K562 (cell line): ENCODE data around the gene SCN8A. TPM values are rescaled to one million over a fixed set of nuclear protein-coding genes. Genes with fewer than 3 reads are reported as not detected.
A peak's percentile ranks its signal among the peaks of the same experiment; 100 is the strongest.

Source experiments
- ATAC-seq: fragments of 200-7000 bp; cut with Tn5 transposase; 3 replicates; pipeline ENCODE4 v1.9.1; 2020; ENCODE audit warnings: moderate library complexity
- BruUV-seq: library from RNA; stranded (reverse); fragments of 400-500 nt; replicated peaks from 2 replicates; lab custom pipeline; 2021; lab: Mats Ljungman, UMichigan
- CTCF ChIA-PET: fragments of 300-600 bp; formaldehyde crosslinking; extraction: SDS; loops from one replicate; lab custom pipeline; 2021; ENCODE audit warnings: low intra/inter-chr PET ratio; lab: Yijun Ruan, JAX
- POLR2A ChIA-PET: fragments of 300-600, 350-650 bp; sonication (Branson Sonifier 250); formaldehyde crosslinking; extraction: SDS; loops from one replicate; lab custom pipeline; 2021; ENCODE audit warnings: antibody characterized with exemption, inconsistent platforms; lab: Yijun Ruan, JAX
- DNase-seq, 4 experiments: peaks; one replicate each; pipeline versions ENCODE4 v3.0.0 to v3.0.0-alpha.2; 2011 to 2018; ENCODE audit warnings: low spot score in 3 of 4, mixed read lengths in 3 of 4; ENCODE audit errors: extremely low read depth in 1 of 4
- FAIRE-seq: peaks from 2 replicates; lab custom pipeline; 2011; peaks lifted over from hg19 to GRCh38; lab: Jason Lieb, UNC
- H2AFZ ChIP-seq: 2 replicates; pipeline ENCODE4 v1.6.0; 2011; ENCODE audit warnings: low read depth, low read length, control low read depth, inconsistent platforms
- H3K27ac ChIP-seq: fragments of 200-600 bp; 3 replicates; pipeline ENCODE4 v1.8.0; 2011; ENCODE audit warnings: low read depth, mild to moderate bottlenecking, control low read depth, inconsistent platforms, low read length, moderate library complexity, mixed read lengths; ENCODE audit errors: extremely low read depth
- H3K27me3 ChIP-seq, 2 experiments: fragments of 300-600 bp in 1 of 2; 2 replicates in 1 of 2; 3 replicates in 1 of 2; pipeline versions ENCODE4 v1.6.0 to v1.8.0; 2011; ENCODE audit warnings: inconsistent platforms in 2 of 2, low read length in 2 of 2, mild to moderate bottlenecking in 1 of 2, mixed read lengths in 1 of 2, moderate library complexity in 1 of 2; ENCODE audit not compliant: control insufficient read depth in 2 of 2, insufficient read depth in 2 of 2
- H3K36me3 ChIP-seq: fragments of 300-600 bp; 3 replicates; pipeline ENCODE4 v1.8.0; 2011; ENCODE audit warnings: mild to moderate bottlenecking, low read length, inconsistent platforms; ENCODE audit not compliant: control insufficient read depth, insufficient read depth
- H3K4me1 ChIP-seq, 2 experiments: fragments of 200-600 bp in 1 of 2; replicated peaks in 1 of 2; 2 replicates in 1 of 2; 3 replicates in 1 of 2; pipeline versions ENCODE4 v1.5.1 to v1.8.0; 2011; ENCODE audit warnings: inconsistent platforms in 2 of 2, low read length in 2 of 2, mild to moderate bottlenecking in 1 of 2, mixed read lengths in 1 of 2, moderate library complexity in 1 of 2; ENCODE audit not compliant: control insufficient read depth in 2 of 2, insufficient read depth in 2 of 2
- H3K4me2 ChIP-seq: 2 replicates; pipeline ENCODE4 v1.6.1; 2011; ENCODE audit warnings: low read length, control low read depth, inconsistent platforms, mixed read lengths; ENCODE audit not compliant: insufficient read depth
- H3K4me3 ChIP-seq: fragments of 200-600 bp; sonication (generic), shearing (Covaris generic); 2 replicates; pipeline ENCODE4 v1.5.1; 2016; ENCODE audit warnings: control low read depth, inconsistent platforms
- H3K79me2 ChIP-seq: fragments of 200-600 bp; 3 replicates; pipeline ENCODE4 v1.8.0; 2011; ENCODE audit warnings: low read length, inconsistent platforms; ENCODE audit not compliant: control insufficient read depth, insufficient read depth
- H3K9ac ChIP-seq, 2 experiments: 2 replicates each; pipeline versions ENCODE4 v1.6.0 to v1.6.1; 2011; ENCODE audit warnings: low read depth in 2 of 2, low read length in 2 of 2, control low read depth in 1 of 2, inconsistent platforms in 1 of 2, mild to moderate bottlenecking in 1 of 2, mixed read lengths in 1 of 2; ENCODE audit not compliant: insufficient read depth in 1 of 2
- H3K9me1 ChIP-seq: one replicate; pipeline ENCODE4 v1.6.0; 2011; ENCODE audit warnings: inconsistent platforms, mild to moderate bottlenecking, low read length, moderate library complexity; ENCODE audit not compliant: control insufficient read depth, insufficient read depth
- H3K9me3 ChIP-seq: replicated peaks from 2 replicates; pipeline ENCODE4 v1.5.1; 2011; ENCODE audit warnings: low read depth, low read length, inconsistent platforms; ENCODE audit not compliant: control insufficient read depth, insufficient read depth
- H4K20me1 ChIP-seq: replicated peaks from 2 replicates; pipeline ENCODE4 v1.6.1; 2011; ENCODE audit warnings: low read length, inconsistent platforms, mixed read lengths; ENCODE audit not compliant: control insufficient read depth, insufficient read depth
- DDX20 ChIP-seq: fragments of 450-650 bp; IDR thresholded peaks from 2 replicates; pipeline ENCODE4 v1.6.1; 2016; ENCODE audit warnings: missing genetic modification characterization, low read depth, mild to moderate bottlenecking, missing compliant biosample characterization, moderate library complexity
- ETV6 ChIP-seq, 3 experiments: fragments of 150-350 bp in 1 of 3; sonication (generic) in 1 of 3; formaldehyde crosslinking in 1 of 3; IDR thresholded peaks; 2 replicates each; pipeline versions ENCODE4 v1.6.1 to v1.8.0; 2014 to 2022; ENCODE audit warnings: borderline replicate concordance in 2 of 3, low read depth in 2 of 3, antibody characterized with exemption in 1 of 3, low read length in 1 of 3, mild to moderate bottlenecking in 1 of 3, missing genetic modification reagents in 1 of 3
- GATAD2A ChIP-seq: fragments of 450-650 bp; IDR thresholded peaks from 2 replicates; pipeline ENCODE4 v1.6.1; 2017
- HMGN3 ChIP-seq: IDR thresholded peaks from 2 replicates; pipeline ENCODE4 v1.6.1; 2011; ENCODE audit warnings: borderline replicate concordance, low read depth, mild to moderate bottlenecking, mixed read lengths, low read length; ENCODE audit not compliant: insufficient read length; ENCODE audit errors: extremely low read depth
- NCOA1 ChIP-seq: fragments of 450-650 bp; IDR thresholded peaks from 2 replicates; pipeline ENCODE4 v1.6.1; 2016; ENCODE audit warnings: low read depth
- ZNF165 ChIP-seq: fragments of 250-450 bp; sonication (Bioruptor Pico); IDR thresholded peaks from 2 replicates; pipeline ENCODE4 v1.4.0; 2020; ENCODE audit warnings: borderline replicate concordance
- WGBS: fragments of 100-300 bp; shearing (Covaris generic); methylation state at CpG from one replicate; pipeline ENCODE4 v1.1.6; 2016; ENCODE audit warnings: low coverage, mixed read lengths; ENCODE audit not compliant: insufficient coverage; ENCODE audit errors: missing lambda C conversion rate; 5-methylcytosine and 5-hydroxymethylcytosine counted together
- in situ Hi-C: fragments of 300-500 bp; cut with MboI; formaldehyde crosslinking; loops from 4 replicates; pipeline ENCODE4 v1.15.0; 2018; ENCODE audit warnings: inconsistent platforms, mixed read lengths
- intact Hi-C: fragments of 100-400 bp; cut with micrococcal nuclease; formaldehyde crosslinking; loops from 2 replicates; pipeline ENCODE4 v1.14.2; 2022
- polyA plus RNA-seq, 8 experiments: library from polyadenylated mRNA; depleted of rRNA in 4 of 8; stranded (reverse) in 5 of 8; unstranded in 3 of 8; fragments of >200 nt; fragmentation: Nextera tagmentation in 2 of 8; fragmentation: Illumina TruSeq in 1 of 8; extraction: Ambion mirVana in 2 of 8; extraction: Trizol in 1 of 8; gene quantifications; 2 replicates each; pipeline versions ENCODE4 v1.2.1 to v1.2.3, GENCODE V29; 2011 to 2014; ENCODE audit warnings: inconsistent platforms in 1 of 8, missing spikeins in 1 of 8
- total RNA-seq, 7 experiments: library from RNA; depleted of rRNA in 6 of 7; stranded (reverse); fragments of >200 nt in 6 of 7; fragmentation: Illumina TruSeq in 2 of 7; extraction: Trizol in 2 of 7; gene quantifications; 2 replicates each; pipeline versions ENCODE4 v1.2.1 to v1.2.3, GENCODE V29; 2011 to 2021; ENCODE audit warnings: low replicate concordance in 1 of 7
- TF ChIP-seq, protein P1 (sequence below): IDR thresholded peaks from 2 replicates; pipeline ENCODE4 v1.6.1; 2012; ENCODE audit warnings: low read depth, low read length, improper control_type of control experiment, borderline replicate concordance
- TF ChIP-seq, protein P2 (sequence below): fragments of 450-650 bp; IDR thresholded peaks from 2 replicates; pipeline ENCODE4 v1.6.1; 2016; ENCODE audit warnings: low read depth, mild to moderate bottlenecking, moderate library complexity

Gene SCN8A
- total and polyA plus RNA-seq, 9 of the 15 experiments (the other 6 are each of a cell fraction or from before 2014, with no cell fraction given), result 0.03 to 0.29 (median 0.15) TPM; not detected in 1

DNA sequence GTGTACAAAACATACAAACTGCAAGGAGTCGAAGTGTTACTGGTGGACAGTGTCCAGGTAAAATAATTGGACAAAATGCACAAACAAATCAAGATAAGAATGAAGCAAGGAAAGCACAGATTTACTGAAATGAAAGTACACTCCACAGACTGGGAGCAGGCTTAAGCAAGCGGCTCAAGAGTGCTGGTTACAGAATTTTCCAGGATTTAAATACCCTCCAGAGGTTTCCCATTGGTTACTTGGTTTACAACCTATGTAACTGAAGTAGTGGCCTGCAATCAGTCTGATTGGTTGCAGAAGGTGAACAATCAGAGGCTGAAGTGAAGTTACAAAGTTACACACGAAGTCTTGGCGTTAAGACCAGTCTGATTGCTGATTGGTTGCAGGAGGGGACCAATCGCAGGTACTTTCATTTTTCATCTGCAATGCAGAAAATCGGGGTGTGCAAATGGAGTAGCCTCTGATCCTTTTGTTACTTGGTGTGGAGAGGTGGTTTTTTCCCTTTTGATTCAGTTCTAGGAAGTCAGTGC is 11.6 kb upstream of the SCN8A start:
- in situ Hi-C loops (no loop called here), intact Hi-C loops (no loop called here)
- Histone ChIP-seq H3K9ac (no peak overlapping the region), H4K20me1 (no peaks in the 10 kb centered on the region), H2AFZ (no peak overlapping the region), H3K4me2 (no peak overlapping the region), H3K4me1 (no peaks in the 10 kb centered on the region), H3K79me2 (no peaks in the 10 kb centered on the region), H3K27me3 (no peaks in the 10 kb centered on the region; a peak in 1 of 5 replicates), H3K4me3 (no peak overlapping the region), H3K9me1 (no peaks in the 10 kb centered on the region), H3K27ac (no peak overlapping the region), H3K9me3 (no peaks in the 10 kb centered on the region), H3K36me3 (no peaks in the 10 kb centered on the region)
- ChIA-PET POLR2A (no interaction called here), CTCF (no interaction called here)
- TF ChIP-seq GATAD2A (no peak), NCOA1 (no peak), ZNF165 (CRISPR knock-in tag) (no peak), HMGN3 (no peak), DDX20 (tag) (no peak), ETV6 (IDR thresholded peaks at IDR 0.05; ENCODE audit: borderline replicate concordance in 1 of 2, low read depth in 2 of 2, low read length in 1 of 2) (no peak), ETV6 (CRISPR knock-in tag; IDR thresholded peaks at IDR 0.05; ENCODE audit: borderline replicate concordance) (no peak)
- TF ChIP-seq, protein P1, sequence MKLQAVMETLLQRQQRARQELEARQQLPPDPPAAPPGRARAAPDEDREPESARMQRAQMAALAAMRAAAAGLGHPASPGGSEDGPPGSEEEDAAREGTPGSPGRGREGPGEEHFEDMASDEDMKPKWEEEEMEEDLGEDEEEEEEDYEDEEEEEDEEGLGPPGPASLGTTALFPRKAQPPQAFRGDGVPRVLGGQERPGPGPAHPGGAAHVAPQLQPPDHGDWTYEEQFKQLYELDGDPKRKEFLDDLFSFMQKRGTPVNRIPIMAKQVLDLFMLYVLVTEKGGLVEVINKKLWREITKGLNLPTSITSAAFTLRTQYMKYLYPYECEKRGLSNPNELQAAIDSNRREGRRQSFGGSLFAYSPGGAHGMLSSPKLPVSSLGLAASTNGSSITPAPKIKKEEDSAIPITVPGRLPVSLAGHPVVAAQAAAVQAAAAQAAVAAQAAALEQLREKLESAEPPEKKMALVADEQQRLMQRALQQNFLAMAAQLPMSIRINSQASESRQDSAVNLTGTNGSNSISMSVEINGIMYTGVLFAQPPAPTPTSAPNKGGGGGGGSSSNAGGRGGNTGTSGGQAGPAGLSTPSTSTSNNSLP, result no peak
- TF ChIP-seq, protein P2, sequence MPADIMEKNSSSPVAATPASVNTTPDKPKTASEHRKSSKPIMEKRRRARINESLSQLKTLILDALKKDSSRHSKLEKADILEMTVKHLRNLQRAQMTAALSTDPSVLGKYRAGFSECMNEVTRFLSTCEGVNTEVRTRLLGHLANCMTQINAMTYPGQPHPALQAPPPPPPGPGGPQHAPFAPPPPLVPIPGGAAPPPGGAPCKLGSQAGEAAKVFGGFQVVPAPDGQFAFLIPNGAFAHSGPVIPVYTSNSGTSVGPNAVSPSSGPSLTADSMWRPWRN, result no peak
- WGBS, result 2% methylated on average over 6 of the region's 6 CpGs
- FAIRE-seq (no peak), DNase-seq (peak in 1 of 4 experiments; percentile 9), ATAC-seq (no peak)
- no TSS peak for BruUV-seq
